ENCODE data around the gene TTC39C.
"Not testable (repeated sequence)": the region's sequence is repeated elsewhere in the genome, so short reads cannot be mapped to it uniquely, and the experiment has no call there.

Gene TTC39C

GRCh38 chr18:24018299-24018886, 3.8 kb downstream of the TTC39C start:
- DNase-seq: no peak

GRCh38 chr18:24019641-24020331, 5.2 kb downstream of the TTC39C start:
- no peak for DNase-seq

- no peak for DNase-seq
Measured at GRCh38 chr18:24021505-24021904, 7.0 kb downstream of the TTC39C start.

DNA sequence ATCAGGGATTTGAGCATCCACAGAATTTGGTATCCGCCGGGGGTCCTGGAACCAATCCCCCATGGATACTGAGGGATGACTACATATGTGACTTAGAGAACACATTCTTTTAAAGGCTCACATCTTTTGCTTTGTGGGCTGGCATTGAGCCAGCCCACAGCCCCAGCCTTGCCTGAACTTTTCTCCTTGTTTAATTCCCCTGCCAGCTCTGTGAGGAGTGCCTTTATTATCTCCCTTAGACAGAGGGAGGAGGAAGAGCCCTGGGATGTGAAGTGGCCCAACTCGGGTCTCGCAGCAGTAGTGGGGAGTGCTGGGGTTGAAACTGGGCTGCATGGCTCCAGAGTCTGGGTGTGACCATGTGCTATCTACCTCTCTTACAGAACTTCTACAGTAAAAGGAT, 7.6 kb downstream of the TTC39C start:
- DNase-seq: no peak

DNA sequence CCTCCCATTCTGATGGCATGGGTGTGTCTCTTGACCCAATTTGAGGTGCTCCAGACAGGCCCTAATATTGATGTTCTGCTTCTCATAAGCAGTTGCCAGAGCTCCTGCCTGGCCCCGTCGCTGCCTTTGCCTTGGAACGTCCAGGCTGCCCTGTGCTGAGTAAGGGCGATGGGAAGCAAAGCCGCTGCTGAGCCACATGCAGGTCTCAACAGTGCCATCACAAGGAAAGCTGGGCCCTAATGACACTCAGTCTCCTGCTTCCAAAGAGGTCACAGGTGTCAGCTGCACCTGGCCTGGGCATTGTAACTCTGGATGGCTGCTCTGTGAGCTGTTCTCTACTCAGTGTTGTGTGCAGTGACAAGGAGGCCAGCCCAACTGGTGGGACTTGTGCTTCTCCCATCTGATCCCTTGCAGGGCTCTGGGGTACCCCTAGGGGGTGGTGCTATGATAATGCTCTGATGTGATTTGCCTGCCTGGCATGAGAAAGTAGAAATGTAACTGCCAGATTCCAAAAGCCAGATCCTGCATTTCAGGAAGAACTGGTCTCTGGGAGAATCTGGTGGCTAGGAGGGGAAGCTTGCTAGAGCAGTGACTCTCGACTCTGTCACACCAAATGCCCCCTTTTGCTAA, 8.7 kb downstream of the TTC39C start:
- DNase-seq: no peak

GRCh38 chr18:24024425-24024824, 9.9 kb downstream of the TTC39C start:
- no peak for DNase-seq

DNA sequence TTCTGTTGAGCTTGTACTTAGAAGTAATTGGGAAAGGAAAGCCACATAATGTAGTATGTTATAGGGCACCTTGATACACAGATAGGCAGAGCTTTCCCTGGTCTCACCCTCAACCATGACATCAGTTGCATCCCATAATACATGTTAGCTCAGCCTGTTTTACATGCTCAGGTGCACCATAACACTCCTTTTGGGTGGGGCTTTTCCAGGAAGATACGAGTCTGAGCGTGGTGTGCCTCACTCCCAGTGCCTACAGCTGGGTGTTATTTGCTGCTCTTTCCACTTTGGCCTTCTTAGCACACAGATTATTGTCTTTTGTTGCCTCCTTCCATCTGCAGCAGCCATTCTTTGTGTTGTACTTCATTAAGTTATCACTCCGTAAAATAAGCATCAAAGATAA, 11.9 kb downstream of the TTC39C start:
- no peak for DNase-seq

GRCh38 chr18:24027156-24027827, 12.7 kb downstream of the TTC39C start:
- DNase-seq: peak in 1 of 2 experiments; percentile 5

DNA sequence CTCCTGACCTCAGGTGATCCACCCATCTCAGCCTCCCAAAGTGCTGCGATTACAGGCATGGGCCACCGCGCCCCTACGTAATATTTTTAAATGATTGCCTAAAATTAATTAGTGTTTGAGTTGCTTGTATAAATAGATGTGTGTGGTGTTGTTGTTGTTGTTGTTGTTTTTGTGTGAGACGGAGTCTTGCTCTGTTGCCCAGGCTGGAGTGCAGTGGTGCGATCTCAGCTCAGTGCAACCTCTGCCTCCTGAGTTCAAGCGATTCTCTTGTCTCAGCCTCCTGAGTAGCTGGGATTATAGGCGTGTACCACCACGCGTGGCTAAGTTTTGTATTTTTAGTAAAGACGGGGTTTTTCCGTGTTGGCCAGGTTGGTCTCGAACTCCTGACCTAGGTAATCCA, 14.4 kb downstream of the TTC39C start:
- DNase-seq: not testable (repeated sequence)

DNA sequence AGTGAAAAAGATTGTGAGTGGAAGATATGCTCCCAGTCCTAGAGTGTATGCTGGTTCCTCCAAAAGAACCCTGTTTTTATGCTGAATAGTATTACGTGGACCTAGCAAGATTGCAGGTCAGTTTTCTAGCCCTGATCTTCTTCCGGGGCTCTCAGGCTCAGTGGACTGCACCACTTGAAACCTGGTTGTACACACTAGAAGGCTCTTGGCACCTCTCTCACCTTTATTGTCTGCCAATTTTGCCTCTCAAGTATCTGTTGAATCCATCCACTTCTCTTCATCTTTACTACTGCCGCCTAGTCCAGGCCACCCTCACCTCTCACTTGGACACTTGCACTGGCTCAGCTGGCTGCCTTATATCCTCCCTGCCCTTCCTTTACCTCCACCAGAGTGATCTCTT, 16.8 kb downstream of the TTC39C start:
- DNase-seq: no peak

- no peak for DNase-seq
Measured at GRCh38 chr18:24031916-24032315, 17.4 kb downstream of the TTC39C start.

GRCh38 chr18:24033641-24034412, 19.3 kb downstream of the TTC39C start:
- no peak for DNase-seq

DNA sequence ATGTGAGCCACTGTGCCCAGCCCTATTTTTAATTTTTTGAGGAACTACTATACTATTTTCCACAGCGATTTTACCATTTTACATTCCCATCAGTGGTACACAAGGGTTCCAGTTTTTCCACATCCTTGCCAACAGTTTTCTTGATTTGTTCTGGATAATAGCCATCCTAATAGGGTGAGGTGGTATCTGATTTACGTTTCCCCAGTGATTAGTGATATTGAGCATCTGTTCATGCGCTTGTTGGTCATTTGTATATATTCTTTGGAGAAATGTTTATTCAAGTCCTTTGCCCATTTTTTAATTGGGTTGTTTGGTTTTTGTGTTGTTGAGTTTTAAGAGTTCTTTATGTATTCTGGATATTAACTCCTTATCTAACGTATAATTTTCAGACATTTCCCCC, 20.8 kb downstream of the TTC39C start:
- DNase-seq: no peak

GRCh38 chr18:24039671-24040070, 25.1 kb downstream of the TTC39C start:
- DNase-seq: no peak

- DNase-seq: no peak
Measured at GRCh38 chr18:24041691-24042090, 27.1 kb downstream of the TTC39C start.

- DNase-seq: no peak
Measured at GRCh38 chr18:24043403-24043802, 28.8 kb downstream of the TTC39C start.

- no peak for DNase-seq
Measured at GRCh38 chr18:24048261-24048660, 33.7 kb downstream of the TTC39C start.

DNA sequence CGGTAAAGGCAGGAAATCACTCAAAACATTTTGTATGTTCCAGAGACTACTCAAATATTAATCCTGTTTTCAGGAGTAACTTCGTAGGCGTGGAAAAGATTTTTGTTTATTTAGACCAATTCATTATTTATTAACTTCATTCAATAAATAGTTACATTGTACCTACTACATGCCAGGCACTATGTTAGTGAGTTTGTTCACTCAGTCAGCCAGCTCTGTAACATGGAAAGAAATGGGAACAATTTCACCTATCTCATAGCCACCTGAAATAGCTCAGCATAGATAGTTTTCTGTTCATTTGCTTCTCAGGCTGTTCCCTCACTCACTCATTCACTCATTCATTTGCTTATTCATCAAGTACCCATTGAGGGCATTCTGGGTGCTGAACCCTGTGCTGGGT, 34.6 kb downstream of the TTC39C start:
- DNase-seq: no peak

GRCh38 chr18:24051031-24051947, 36.7 kb downstream of the TTC39C start:
- DNase-seq: no peak

GRCh38 chr18:24052053-24052452, 37.5 kb downstream of the TTC39C start:
- no peak for DNase-seq

DNA sequence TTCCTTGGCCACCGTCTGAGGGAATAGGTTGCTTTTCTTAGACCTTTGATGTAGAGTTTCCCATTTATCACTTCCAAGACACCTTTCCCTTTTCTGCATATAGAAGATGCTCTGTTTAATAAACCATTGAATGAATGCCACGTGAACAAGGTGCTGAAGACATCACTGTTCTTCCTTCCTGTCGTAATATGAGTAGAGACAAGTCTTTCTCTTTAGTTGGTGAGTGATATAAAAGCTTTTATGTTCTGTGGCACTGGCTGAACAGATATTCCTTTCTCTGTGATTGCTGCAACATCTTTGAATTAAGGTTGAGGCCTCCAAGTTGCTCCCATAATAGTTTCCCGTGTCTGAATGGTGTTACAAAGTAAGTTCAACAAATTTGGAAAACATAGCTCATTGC, 38.7 kb downstream of the TTC39C start:
- DNase-seq: no peak

GRCh38 chr18:24054130-24054529, 39.6 kb downstream of the TTC39C start:
- DNase-seq: no peak

Measured in NCI-H446 (cell line).